Measurements from ENCODE around the gene HERC3. TPM values are rescaled to one million over a fixed set of nuclear protein-coding genes. Genes with fewer than 3 reads are reported as not detected.
A peak's percentile ranks its signal among the peaks of the same experiment; 100 is the strongest.

Gene HERC3
- total and polyA plus RNA-seq, 2 of the 13 experiments (the other 11 are each of a cell fraction or from before 2014, with no cell fraction given): 3.8 to 6.2 TPM

DNA sequence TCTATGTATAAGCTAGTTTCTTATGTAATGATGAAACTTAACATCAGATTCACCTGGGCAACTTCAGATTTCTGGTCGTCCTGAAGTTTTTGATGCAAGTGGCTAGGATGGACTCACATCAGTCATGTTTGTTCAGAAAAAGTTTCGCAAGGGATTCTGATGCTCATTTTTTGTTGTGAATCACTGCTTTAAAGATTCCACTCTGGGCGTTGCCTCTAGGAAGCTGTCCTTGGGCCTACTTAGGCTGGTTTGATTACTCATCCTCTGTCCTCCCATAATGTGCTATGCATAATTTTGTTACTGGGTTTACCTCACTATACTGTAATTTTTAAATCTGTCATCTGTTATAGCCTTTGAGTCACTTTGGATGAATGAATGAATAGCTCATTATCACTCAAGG lies 30.8 kb downstream of the HERC3 start:
- TF ChIP-seq ZNF572 (CRISPR knock-in tag; IDR thresholded peaks at IDR 0.05): no peak
- no peak for TF ChIP-seq XBP1 (CRISPR knock-in tag; IDR thresholded peaks at IDR 0.05)
- peak; percentile 58; the same call in 1 of the 2 replicates for TF ChIP-seq CEBPB (IDR thresholded peaks at IDR 0.05; ENCODE audit: borderline replicate concordance, low read depth, low read length)
- H3K27ac ChIP-seq (ENCODE audit: extremely low read length, insufficient read depth, low read length): no peak overlapping the region
- intact Hi-C loops (cut with micrococcal nuclease; ENCODE audit: unreplicated experiment) (loop anchor here (5.0 kb wide), 1 partner anchor 66 kb away; no protein-coding TSS in a partner anchor), in situ Hi-C loops (cut with HindIII; ENCODE audit: extremely low pct_ligation_motif_present, low pct_unique_long_range_greater_than_20kb) (no loop called here)
- 62% methylated on average over 3 of the region's 3 CpGs for WGBS (ENCODE audit: low lambda C conversion rate)
- no TSS peak for BruUV-seq (replicated peaks)
- no peak overlapping the region for H3K9ac ChIP-seq (ENCODE audit: insufficient read depth, low read depth, low read length)
- H4K20me1 ChIP-seq (ENCODE audit: insufficient read depth, low read length): no peaks in the 10 kb centered on the region
- FAIRE-seq: no peak
- peak; percentile 24 for DNase-seq (ENCODE audit: low spot score)
- H3K4me3 ChIP-seq (replicated peaks in 1 of 3; ENCODE audit: insufficient read depth in 1 of 3, low read depth in 2 of 3, low read length in 3 of 3): no peak overlapping the region
- H3K36me3 ChIP-seq (replicated peaks in 1 of 2; ENCODE audit: control insufficient read depth in 1 of 2, insufficient read depth in 2 of 2, low read length in 2 of 2): no peaks in the 10 kb centered on the region
- no peak overlapping the region for H3K4me2 ChIP-seq (ENCODE audit: low read depth, low read length)
- no peaks in the 10 kb centered on the region for H3K9me3 ChIP-seq (ENCODE audit: low read length)
- ATAC-seq: no peak
- no peaks in the 10 kb centered on the region for H3K4me1 ChIP-seq (ENCODE audit: insufficient read depth, low read length)
- no peaks in the 10 kb centered on the region for H3K79me2 ChIP-seq (ENCODE audit: insufficient read depth, low read length)
- CTCF ChIA-PET (ENCODE audit: low intra/inter-chr PET ratio, low total read pairs): no interaction called here
- H2AFZ ChIP-seq (ENCODE audit: low read length): no peak overlapping the region
- POLR2A ChIA-PET: no interaction called here
- no peaks in the 10 kb centered on the region for H3K27me3 ChIP-seq (ENCODE audit: control insufficient read depth in 1 of 2, insufficient read depth in 2 of 2, low read length in 2 of 2)

DNA sequence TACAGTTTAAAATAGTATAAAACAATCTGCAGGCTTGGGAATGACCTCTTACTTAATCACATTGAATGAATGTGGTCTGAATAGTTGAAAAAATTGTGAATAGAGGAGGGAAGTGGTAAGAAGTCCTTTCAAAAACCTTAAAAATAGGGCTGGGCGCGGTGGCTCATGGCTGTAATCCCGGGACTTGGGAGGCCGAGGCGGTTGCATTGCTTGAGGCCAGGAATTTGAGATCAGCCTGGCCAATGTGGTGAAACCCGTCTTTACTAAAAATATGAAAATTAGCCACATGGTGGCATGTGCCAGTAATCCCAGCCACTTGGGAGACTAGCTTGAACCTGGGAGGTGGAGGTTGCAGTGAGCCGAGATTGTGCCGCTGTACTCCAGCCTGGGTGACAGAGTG lies 36.5 kb downstream of the HERC3 start:
- ChIA-PET CTCF (ENCODE audit: low intra/inter-chr PET ratio, low total read pairs) (no interaction called here), POLR2A (no interaction called here)
- H3K27ac ChIP-seq (ENCODE audit: extremely low read length, insufficient read depth, low read length): no peak overlapping the region
- H3K27me3 ChIP-seq (ENCODE audit: control insufficient read depth in 1 of 2, insufficient read depth in 2 of 2, low read length in 2 of 2): no peaks in the 10 kb centered on the region
- H3K4me3 ChIP-seq (replicated peaks in 1 of 3; ENCODE audit: insufficient read depth in 1 of 3, low read depth in 2 of 3, low read length in 3 of 3): no peak overlapping the region
- DNase-seq (ENCODE audit: low spot score) (no peak), FAIRE-seq (no peak), ATAC-seq (no peak)
- no TSS peak for BruUV-seq (replicated peaks)
- no peaks in the 10 kb centered on the region for H3K4me1 ChIP-seq (ENCODE audit: insufficient read depth, low read length)
- in situ Hi-C loops (cut with HindIII; ENCODE audit: extremely low pct_ligation_motif_present, low pct_unique_long_range_greater_than_20kb) (no loop called here), intact Hi-C loops (cut with micrococcal nuclease; ENCODE audit: unreplicated experiment) (no loop called here)
- no peak for TF ChIP-seq HMG20B (CRISPR knock-in tag; conservative IDR thresholded peaks at IDR 0.05)
- TF ChIP-seq, protein P1, sequence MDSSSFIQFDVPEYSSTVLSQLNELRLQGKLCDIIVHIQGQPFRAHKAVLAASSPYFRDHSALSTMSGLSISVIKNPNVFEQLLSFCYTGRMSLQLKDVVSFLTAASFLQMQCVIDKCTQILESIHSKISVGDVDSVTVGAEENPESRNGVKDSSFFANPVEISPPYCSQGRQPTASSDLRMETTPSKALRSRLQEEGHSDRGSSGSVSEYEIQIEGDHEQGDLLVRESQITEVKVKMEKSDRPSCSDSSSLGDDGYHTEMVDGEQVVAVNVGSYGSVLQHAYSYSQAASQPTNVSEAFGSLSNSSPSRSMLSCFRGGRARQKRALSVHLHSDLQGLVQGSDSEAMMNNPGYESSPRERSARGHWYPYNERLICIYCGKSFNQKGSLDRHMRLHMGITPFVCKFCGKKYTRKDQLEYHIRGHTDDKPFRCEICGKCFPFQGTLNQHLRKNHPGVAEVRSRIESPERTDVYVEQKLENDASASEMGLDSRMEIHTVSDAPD (CRISPR knock-in tag; IDR thresholded peaks at IDR 0.05): no peak
- no peak for TF ChIP-seq ZNF354B (CRISPR knock-in tag; IDR thresholded peaks at IDR 0.05)
- no peak for TF ChIP-seq ZNF7 (CRISPR knock-in tag; IDR thresholded peaks at IDR 0.05)
- no peaks in the 10 kb centered on the region for H4K20me1 ChIP-seq (ENCODE audit: insufficient read depth, low read length)
- no peaks in the 10 kb centered on the region for H3K9me3 ChIP-seq (ENCODE audit: low read length)
- no peaks in the 10 kb centered on the region for H3K36me3 ChIP-seq (replicated peaks in 1 of 2; ENCODE audit: control insufficient read depth in 1 of 2, insufficient read depth in 2 of 2, low read length in 2 of 2)
- no peaks in the 10 kb centered on the region for H3K79me2 ChIP-seq (ENCODE audit: insufficient read depth, low read length)
- no peak overlapping the region for H3K4me2 ChIP-seq (ENCODE audit: low read depth, low read length)
- H3K9ac ChIP-seq (ENCODE audit: insufficient read depth, low read depth, low read length): no peak overlapping the region
- H2AFZ ChIP-seq (ENCODE audit: low read length): no peak overlapping the region
- WGBS (ENCODE audit: low lambda C conversion rate): 94% methylated on average over 8 of the region's 8 CpGs
